ENCODE measurements around the gene CPPED1.

Gene CPPED1

GRCh38 chr16:12682432-12683165 is 121.1 kb downstream of the CPPED1 start:
- TF ChIP-seq, protein P1, sequence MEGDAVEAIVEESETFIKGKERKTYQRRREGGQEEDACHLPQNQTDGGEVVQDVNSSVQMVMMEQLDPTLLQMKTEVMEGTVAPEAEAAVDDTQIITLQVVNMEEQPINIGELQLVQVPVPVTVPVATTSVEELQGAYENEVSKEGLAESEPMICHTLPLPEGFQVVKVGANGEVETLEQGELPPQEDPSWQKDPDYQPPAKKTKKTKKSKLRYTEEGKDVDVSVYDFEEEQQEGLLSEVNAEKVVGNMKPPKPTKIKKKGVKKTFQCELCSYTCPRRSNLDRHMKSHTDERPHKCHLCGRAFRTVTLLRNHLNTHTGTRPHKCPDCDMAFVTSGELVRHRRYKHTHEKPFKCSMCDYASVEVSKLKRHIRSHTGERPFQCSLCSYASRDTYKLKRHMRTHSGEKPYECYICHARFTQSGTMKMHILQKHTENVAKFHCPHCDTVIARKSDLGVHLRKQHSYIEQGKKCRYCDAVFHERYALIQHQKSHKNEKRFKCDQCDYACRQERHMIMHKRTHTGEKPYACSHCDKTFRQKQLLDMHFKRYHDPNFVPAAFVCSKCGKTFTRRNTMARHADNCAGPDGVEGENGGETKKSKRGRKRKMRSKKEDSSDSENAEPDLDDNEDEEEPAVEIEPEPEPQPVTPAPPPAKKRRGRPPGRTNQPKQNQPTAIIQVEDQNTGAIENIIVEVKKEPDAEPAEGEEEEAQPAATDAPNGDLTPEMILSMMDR (IDR thresholded peaks at IDR 0.05; ENCODE audit: poor library complexity, severe bottlenecking), result no peak
- DNase-seq (ENCODE audit: low spot score), result no peak
- H3K27ac ChIP-seq (ENCODE audit: poor library complexity, severe bottlenecking), result no peak overlapping the region
- ATAC-seq (ENCODE audit: low read depth), result no peak
- H3K4me1 ChIP-seq (ENCODE audit: insufficient read depth, poor library complexity, severe bottlenecking), result no peaks in the 10 kb centered on the region
- no peaks in the 10 kb centered on the region for H3K27me3 ChIP-seq (ENCODE audit: insufficient read depth, poor library complexity, severe bottlenecking)
- H3K36me3 ChIP-seq (ENCODE audit: low read depth), result no peaks in the 10 kb centered on the region
- peaks cover 2% of the 10 kb centered on the region for H3K9me3 ChIP-seq (ENCODE audit: severe bottlenecking)
- H3K4me3 ChIP-seq (ENCODE audit: severe bottlenecking), result no peak overlapping the region

- TF ChIP-seq, protein P1 (IDR thresholded peaks at IDR 0.05; ENCODE audit: poor library complexity, severe bottlenecking), result no peak
- no peak for ATAC-seq (ENCODE audit: low read depth)
- H3K4me3 ChIP-seq (ENCODE audit: severe bottlenecking), result no peak overlapping the region
- H3K27me3 ChIP-seq (ENCODE audit: insufficient read depth, poor library complexity, severe bottlenecking), result no peaks in the 10 kb centered on the region
- no peaks in the 10 kb centered on the region for H3K4me1 ChIP-seq (ENCODE audit: insufficient read depth, poor library complexity, severe bottlenecking)
- peaks cover 2% of the 10 kb centered on the region for H3K9me3 ChIP-seq (ENCODE audit: severe bottlenecking)
- no peak overlapping the region for H3K27ac ChIP-seq (ENCODE audit: poor library complexity, severe bottlenecking)
- H3K36me3 ChIP-seq (ENCODE audit: low read depth), result no peaks in the 10 kb centered on the region
- DNase-seq (ENCODE audit: low spot score), result no peak
Observed at GRCh38 chr16:12681653-12682052, 122.0 kb downstream of the CPPED1 start.

DNA sequence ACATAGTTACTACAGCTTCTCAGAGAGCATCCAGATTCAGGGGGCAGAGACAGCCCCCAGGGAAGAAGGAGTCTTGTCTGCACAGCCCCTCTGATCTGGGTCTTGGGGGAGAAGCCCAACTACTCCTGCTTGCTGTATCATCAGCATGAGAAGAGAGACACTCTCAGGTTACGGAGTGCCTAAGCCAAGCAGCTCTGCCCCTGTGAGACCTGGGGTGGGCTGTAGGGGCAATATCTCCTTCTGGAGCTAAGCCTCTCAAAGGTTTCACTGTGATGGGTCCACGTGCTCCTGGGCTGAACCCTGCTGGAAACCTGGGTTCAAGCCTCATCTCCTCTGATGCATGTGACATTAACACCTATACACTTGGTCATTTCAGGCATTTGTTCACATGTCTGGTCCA is 123.2 kb downstream of the CPPED1 start:
- H3K4me3 ChIP-seq (ENCODE audit: severe bottlenecking), result no peak overlapping the region
- ATAC-seq (ENCODE audit: low read depth), result no peak
- no peaks in the 10 kb centered on the region for H3K27me3 ChIP-seq (ENCODE audit: insufficient read depth, poor library complexity, severe bottlenecking)
- no peak for DNase-seq (ENCODE audit: low spot score)
- H3K36me3 ChIP-seq (ENCODE audit: low read depth), result no peaks in the 10 kb centered on the region
- H3K27ac ChIP-seq (ENCODE audit: poor library complexity, severe bottlenecking), result no peak overlapping the region
- peaks cover 2% of the 10 kb centered on the region for H3K9me3 ChIP-seq (ENCODE audit: severe bottlenecking)
- TF ChIP-seq, protein P1 (IDR thresholded peaks at IDR 0.05; ENCODE audit: poor library complexity, severe bottlenecking), result no peak
- no peaks in the 10 kb centered on the region for H3K4me1 ChIP-seq (ENCODE audit: insufficient read depth, poor library complexity, severe bottlenecking)

DNA sequence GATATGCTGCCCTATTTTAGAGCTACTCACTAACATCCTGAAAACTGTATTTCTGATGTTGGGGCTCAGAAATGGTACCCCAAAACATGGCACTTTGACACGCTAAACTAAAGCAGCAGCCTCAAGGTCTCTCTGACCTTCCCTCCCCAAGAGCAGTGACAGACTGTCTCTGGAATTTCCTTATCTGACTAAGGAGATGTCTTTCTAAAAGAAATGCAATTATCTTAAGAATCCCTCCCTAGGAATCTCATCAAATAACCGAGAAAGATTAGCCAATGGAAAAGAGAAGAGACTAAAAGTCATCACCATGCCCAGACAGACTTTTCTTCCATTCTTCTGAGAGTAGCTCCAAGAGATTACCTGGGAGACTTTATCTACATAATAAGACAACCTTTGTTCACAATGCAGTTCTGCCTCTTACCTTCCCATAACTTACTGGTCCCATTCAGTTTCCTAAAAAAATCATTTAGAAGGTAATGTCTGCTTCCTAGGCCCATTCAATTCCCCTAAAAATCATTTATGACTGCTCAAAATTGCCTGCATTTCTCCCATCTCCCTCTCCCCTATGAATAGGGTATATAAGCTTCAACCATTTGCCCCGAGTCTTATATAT is 123.9 kb downstream of the CPPED1 start:
- H3K4me1 ChIP-seq (ENCODE audit: insufficient read depth, poor library complexity, severe bottlenecking), result no peaks in the 10 kb centered on the region
- no peak overlapping the region for H3K4me3 ChIP-seq (ENCODE audit: severe bottlenecking)
- H3K9me3 ChIP-seq (ENCODE audit: severe bottlenecking), result peaks cover 2% of the 10 kb centered on the region
- no peak for ATAC-seq (ENCODE audit: low read depth)
- no peak overlapping the region for H3K27ac ChIP-seq (ENCODE audit: poor library complexity, severe bottlenecking)
- no peaks in the 10 kb centered on the region for H3K27me3 ChIP-seq (ENCODE audit: insufficient read depth, poor library complexity, severe bottlenecking)
- DNase-seq (ENCODE audit: low spot score), result no peak
- TF ChIP-seq, protein P1 (IDR thresholded peaks at IDR 0.05; ENCODE audit: poor library complexity, severe bottlenecking), result no peak
- H3K36me3 ChIP-seq (ENCODE audit: low read depth), result no peaks in the 10 kb centered on the region

- Histone ChIP-seq H3K36me3 (ENCODE audit: low read depth) (no peaks in the 10 kb centered on the region), H3K4me1 (ENCODE audit: insufficient read depth, poor library complexity, severe bottlenecking) (no peaks in the 10 kb centered on the region), H3K4me3 (ENCODE audit: severe bottlenecking) (no peak overlapping the region), H3K27me3 (ENCODE audit: insufficient read depth, poor library complexity, severe bottlenecking) (no peaks in the 10 kb centered on the region), H3K9me3 (ENCODE audit: severe bottlenecking) (peaks cover 2% of the 10 kb centered on the region), H3K27ac (ENCODE audit: poor library complexity, severe bottlenecking) (no peak overlapping the region)
- DNase-seq (ENCODE audit: low spot score) (no peak), ATAC-seq (ENCODE audit: low read depth) (no peak)
- TF ChIP-seq, protein P1 (IDR thresholded peaks at IDR 0.05; ENCODE audit: poor library complexity, severe bottlenecking), result no peak
Observed at GRCh38 chr16:12678983-12679382, 124.7 kb downstream of the CPPED1 start.

Data from RWPE2 (cell line).